ENCODE measurements around the gene WFIKKN2.

DNA sequence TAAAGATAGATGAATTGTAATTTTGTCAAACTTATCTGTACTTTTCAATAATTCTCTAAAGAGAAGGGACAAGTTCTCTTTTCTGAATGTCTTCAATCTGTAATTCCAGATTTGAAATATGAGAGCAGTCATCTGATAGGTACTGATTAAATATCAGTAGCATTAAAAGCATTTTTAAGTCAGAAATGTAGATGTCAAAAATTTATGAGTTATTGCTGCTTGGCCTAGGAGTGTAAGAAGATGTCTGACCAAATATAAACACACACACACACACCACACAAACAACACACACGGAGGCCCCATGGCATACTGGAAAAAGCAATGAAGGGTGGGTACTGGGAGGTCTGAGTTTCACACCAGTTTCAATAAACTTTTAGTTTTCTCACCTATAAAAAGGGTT is 33.2 kb downstream of the WFIKKN2 start:
- TF ChIP-seq, protein P1, sequence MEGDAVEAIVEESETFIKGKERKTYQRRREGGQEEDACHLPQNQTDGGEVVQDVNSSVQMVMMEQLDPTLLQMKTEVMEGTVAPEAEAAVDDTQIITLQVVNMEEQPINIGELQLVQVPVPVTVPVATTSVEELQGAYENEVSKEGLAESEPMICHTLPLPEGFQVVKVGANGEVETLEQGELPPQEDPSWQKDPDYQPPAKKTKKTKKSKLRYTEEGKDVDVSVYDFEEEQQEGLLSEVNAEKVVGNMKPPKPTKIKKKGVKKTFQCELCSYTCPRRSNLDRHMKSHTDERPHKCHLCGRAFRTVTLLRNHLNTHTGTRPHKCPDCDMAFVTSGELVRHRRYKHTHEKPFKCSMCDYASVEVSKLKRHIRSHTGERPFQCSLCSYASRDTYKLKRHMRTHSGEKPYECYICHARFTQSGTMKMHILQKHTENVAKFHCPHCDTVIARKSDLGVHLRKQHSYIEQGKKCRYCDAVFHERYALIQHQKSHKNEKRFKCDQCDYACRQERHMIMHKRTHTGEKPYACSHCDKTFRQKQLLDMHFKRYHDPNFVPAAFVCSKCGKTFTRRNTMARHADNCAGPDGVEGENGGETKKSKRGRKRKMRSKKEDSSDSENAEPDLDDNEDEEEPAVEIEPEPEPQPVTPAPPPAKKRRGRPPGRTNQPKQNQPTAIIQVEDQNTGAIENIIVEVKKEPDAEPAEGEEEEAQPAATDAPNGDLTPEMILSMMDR (conservative IDR thresholded peaks at IDR 0.05; ENCODE audit: low read depth, low read length): no peak
- TF ChIP-seq EZH2 (IDR thresholded peaks at IDR 0.05; ENCODE audit: low read length, unreplicated experiment): no peak

All from PC-3 (cell line).